Measurements from ENCODE around the gene USP46.

DNA sequence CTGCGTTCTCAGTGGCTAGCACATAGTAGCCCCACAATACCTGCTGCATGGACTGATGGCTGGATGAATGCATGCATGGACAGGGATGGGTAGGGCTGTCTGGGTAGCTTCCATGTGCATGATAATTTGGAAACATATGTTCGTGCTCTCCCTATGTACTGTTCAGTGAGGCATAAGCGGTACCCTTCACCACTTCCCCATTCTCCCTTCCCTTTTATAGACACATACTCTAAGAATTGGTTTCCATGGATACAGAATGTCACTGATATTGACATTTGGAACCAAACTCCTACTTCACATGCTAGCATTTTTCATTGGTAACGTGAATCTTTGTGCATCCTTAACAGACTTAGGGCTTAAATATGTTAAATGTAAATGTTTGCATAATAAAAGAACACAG lies 20.4 kb downstream of the USP46 start:
- no peak for TF ChIP-seq CTCF (conservative IDR thresholded peaks at IDR 0.05)
- no peak for TF ChIP-seq ZFX (IDR thresholded peaks at IDR 0.05)
